Measurements from ENCODE around the gene TNRC6B. TPM values are rescaled to one million over a fixed set of nuclear protein-coding genes. Genes with fewer than 3 reads are reported as not detected.

Gene TNRC6B
- total RNA-seq, 1 donor from 2014 or later: 26.7 TPM

DNA sequence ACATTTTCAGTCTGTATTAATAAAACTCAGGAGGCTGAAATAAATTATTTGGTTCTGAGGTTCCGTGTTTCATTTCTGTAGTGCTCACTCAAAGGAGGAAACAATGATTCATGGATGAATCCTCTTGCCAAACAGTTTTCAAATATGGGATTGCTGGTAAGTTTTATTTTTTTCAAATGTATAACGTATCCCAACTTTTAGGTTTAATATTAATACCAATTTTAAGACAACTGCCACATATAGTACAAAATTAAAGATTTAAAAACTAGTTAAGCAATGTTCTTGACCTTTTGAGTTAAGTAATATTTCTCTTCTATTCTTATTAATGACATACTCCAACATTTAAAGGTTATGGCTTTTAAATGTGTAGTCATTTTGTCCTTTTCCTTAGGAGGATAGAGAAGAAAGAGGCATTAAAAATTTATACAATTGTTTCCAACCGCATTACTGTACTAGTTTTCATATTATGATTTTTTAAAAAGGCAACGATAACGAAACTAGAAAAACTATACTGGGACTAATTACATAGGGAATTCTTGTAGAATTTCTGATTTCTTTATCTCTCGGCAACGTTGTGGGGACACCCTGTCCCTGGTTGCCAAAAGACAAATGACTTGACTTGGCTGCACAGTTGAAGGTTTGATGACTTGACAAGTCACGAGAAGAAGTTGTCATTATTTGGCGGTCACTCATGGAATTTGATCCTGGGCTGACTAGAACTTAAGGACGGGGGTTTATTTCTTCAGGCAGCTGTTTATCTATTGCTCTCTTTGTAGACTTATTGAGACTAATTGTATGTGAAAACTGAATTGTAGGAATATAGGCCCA is 99.5 kb downstream of the TNRC6B start:
- Histone ChIP-seq H3K27me3 (ENCODE audit: control insufficient read depth, insufficient read depth, low read length) (no peaks in the 10 kb centered on the region), H3K4me3 (ENCODE audit: low read depth, low read length) (no peak overlapping the region), H3K36me3 (ENCODE audit: control insufficient read depth, insufficient read depth, low read length) (peaks cover 3% of the 10 kb centered on the region)
- TF ChIP-seq, protein P1, sequence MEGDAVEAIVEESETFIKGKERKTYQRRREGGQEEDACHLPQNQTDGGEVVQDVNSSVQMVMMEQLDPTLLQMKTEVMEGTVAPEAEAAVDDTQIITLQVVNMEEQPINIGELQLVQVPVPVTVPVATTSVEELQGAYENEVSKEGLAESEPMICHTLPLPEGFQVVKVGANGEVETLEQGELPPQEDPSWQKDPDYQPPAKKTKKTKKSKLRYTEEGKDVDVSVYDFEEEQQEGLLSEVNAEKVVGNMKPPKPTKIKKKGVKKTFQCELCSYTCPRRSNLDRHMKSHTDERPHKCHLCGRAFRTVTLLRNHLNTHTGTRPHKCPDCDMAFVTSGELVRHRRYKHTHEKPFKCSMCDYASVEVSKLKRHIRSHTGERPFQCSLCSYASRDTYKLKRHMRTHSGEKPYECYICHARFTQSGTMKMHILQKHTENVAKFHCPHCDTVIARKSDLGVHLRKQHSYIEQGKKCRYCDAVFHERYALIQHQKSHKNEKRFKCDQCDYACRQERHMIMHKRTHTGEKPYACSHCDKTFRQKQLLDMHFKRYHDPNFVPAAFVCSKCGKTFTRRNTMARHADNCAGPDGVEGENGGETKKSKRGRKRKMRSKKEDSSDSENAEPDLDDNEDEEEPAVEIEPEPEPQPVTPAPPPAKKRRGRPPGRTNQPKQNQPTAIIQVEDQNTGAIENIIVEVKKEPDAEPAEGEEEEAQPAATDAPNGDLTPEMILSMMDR (IDR thresholded peaks at IDR 0.05; ENCODE audit: insufficient read depth, low read length, poor library complexity, severe bottlenecking): no peak
- DNase-seq (ENCODE audit: low read depth): no peak

DNA sequence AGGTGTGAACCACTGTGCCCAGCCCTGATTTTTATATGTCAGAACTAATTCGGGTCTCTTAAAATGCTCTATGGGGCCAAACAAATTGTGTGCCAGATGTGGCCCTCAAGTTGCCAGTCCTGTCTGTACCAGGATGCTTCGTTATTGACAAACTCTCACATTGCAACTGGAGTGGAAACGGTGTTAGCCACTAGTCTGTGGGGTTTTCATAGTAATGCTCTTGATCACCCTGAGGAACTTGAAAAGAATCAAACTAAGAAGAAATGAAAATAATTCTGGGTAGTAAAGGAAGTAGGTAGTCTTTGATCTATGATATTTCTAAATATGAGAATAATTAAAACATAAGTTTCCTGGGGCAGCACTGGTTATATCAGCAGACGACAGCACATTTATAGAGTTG is 101.3 kb downstream of the TNRC6B start:
- Histone ChIP-seq H3K4me3 (ENCODE audit: low read depth, low read length) (no peak overlapping the region), H3K27me3 (ENCODE audit: control insufficient read depth, insufficient read depth, low read length) (no peaks in the 10 kb centered on the region), H3K36me3 (ENCODE audit: control insufficient read depth, insufficient read depth, low read length) (peaks cover 3% of the 10 kb centered on the region)
- no peak for DNase-seq (ENCODE audit: low read depth)
- TF ChIP-seq, protein P1 (IDR thresholded peaks at IDR 0.05; ENCODE audit: insufficient read depth, low read length, poor library complexity, severe bottlenecking): no peak

DNA sequence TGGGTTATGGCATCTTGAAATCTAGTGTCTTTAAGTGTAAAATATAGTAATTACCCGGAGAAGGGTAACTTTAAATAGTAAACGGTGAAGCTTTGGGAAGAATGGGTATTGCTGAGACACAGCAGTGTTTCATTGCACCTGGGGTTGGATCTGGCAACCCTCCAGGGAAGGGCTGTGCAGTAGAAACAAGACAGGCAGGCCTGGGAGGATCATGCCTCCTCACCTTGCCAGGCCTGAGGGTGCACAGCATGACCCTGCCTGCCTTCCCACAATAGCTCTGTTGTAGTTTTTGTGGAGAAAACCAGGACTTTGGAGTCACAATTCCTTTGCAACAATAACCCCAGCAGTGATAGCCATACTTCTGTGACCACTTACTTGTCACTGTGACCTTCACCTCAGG is 104.0 kb downstream of the TNRC6B start:
- TF ChIP-seq, protein P1 (IDR thresholded peaks at IDR 0.05; ENCODE audit: insufficient read depth, low read length, poor library complexity, severe bottlenecking): no peak
- Histone ChIP-seq H3K36me3 (ENCODE audit: control insufficient read depth, insufficient read depth, low read length) (peaks cover 3% of the 10 kb centered on the region), H3K27me3 (ENCODE audit: control insufficient read depth, insufficient read depth, low read length) (no peaks in the 10 kb centered on the region), H3K4me3 (ENCODE audit: low read depth, low read length) (no peak overlapping the region)
- no peak for DNase-seq (ENCODE audit: low read depth)

DNA sequence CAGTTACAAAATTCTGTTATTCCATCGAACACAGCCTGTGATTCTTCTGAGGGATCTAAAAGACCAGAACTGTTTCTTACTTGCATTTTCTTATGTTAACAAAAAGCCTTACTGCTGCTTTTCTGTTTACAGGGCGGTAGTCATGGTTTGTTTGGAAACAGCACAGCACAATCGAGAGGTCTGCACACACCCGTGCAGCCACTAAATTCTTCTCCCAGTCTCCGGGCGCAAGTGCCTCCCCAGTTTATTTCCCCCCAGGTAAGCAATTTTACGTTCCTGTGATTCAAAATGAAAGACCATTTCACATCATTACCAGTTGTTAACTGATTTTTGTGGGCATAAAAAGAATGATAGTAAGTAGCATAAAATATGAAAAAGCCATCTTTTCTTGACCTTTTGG is 107.8 kb downstream of the TNRC6B start:
- Histone ChIP-seq H3K36me3 (ENCODE audit: control insufficient read depth, insufficient read depth, low read length) (peaks cover 1% of the 10 kb centered on the region), H3K27me3 (ENCODE audit: control insufficient read depth, insufficient read depth, low read length) (no peaks in the 10 kb centered on the region), H3K4me3 (ENCODE audit: low read depth, low read length) (no peak overlapping the region)
- DNase-seq (ENCODE audit: low read depth): no peak
- TF ChIP-seq, protein P1 (IDR thresholded peaks at IDR 0.05; ENCODE audit: insufficient read depth, low read length, poor library complexity, severe bottlenecking): no peak

DNA sequence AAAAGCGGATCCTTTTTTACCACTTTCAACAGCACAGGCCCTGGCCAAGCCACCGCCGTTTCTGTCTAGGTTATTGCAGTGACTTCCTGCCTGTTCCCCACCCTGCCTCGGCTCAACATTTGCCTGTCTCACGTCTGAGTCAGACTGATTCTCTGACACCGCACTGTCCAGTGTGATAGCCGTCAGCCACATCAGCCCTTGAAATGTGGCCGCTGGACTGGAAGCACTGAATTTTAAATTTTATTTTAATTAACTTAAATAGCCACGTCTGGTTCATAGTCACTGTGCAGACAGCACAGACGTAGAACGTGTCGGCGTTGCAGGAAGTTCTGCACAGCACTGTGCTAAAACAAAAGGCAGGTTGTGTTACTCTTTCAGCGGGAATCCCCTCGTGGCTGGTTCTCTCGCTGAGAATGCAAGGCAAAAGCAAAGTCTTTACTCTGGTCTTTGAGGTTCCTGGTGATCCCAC is 112.3 kb downstream of the TNRC6B start:
- no peak for DNase-seq (ENCODE audit: low read depth)
- Histone ChIP-seq H3K4me3 (ENCODE audit: low read depth, low read length) (no peak overlapping the region), H3K36me3 (ENCODE audit: control insufficient read depth, insufficient read depth, low read length) (no peaks in the 10 kb centered on the region), H3K27me3 (ENCODE audit: control insufficient read depth, insufficient read depth, low read length) (no peaks in the 10 kb centered on the region)
- TF ChIP-seq, protein P1 (IDR thresholded peaks at IDR 0.05; ENCODE audit: insufficient read depth, low read length, poor library complexity, severe bottlenecking): no peak

DNA sequence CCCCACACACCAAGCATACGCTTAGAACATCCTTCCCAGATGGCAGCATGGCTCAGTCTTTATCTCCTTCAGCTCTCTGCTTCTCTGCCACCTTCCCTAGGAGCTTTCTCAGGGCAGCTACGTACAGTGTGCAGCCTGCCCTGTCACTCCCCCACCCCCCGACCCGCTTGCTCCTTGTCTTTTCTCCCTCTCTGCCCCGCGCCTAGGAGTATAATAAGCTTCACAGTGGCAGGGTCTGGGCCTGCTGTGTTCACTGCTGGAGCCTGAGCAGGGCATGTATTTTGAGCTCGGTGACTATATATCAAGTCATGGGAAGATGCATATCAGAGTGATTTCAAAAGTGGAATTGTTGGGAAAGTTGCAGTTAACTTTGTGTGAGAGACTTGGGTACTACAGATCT is 112.8 kb downstream of the TNRC6B start:
- Histone ChIP-seq H3K4me3 (ENCODE audit: low read depth, low read length) (no peak overlapping the region), H3K27me3 (ENCODE audit: control insufficient read depth, insufficient read depth, low read length) (no peaks in the 10 kb centered on the region), H3K36me3 (ENCODE audit: control insufficient read depth, insufficient read depth, low read length) (no peaks in the 10 kb centered on the region)
- no peak for DNase-seq (ENCODE audit: low read depth)
- TF ChIP-seq, protein P1 (IDR thresholded peaks at IDR 0.05; ENCODE audit: insufficient read depth, low read length, poor library complexity, severe bottlenecking): no peak
